PFSK-1 (cell line): Measurements from ENCODE around the gene NTM.

ENCODE experiments used
- POLR2AphosphoS5 ChIP-seq: IDR thresholded peaks from 2 replicates; pipeline ENCODE4 v1.6.1; 2012; ENCODE audit warnings: low read depth, mild to moderate bottlenecking, control low read depth, low read length, moderate library complexity
- TF ChIP-seq, protein P1 (sequence below), 2 experiments: IDR thresholded peaks; 2 replicates each; pipeline versions ENCODE4 v1.6.1 to v1.8.0; 2011 to 2012; ENCODE audit warnings: low read depth in 2 of 2, low read length in 2 of 2, control low read depth in 1 of 2, inconsistent platforms in 1 of 2, mild to moderate bottlenecking in 1 of 2, moderate library complexity in 1 of 2; ENCODE audit not compliant: insufficient read depth in 1 of 2

DNA sequence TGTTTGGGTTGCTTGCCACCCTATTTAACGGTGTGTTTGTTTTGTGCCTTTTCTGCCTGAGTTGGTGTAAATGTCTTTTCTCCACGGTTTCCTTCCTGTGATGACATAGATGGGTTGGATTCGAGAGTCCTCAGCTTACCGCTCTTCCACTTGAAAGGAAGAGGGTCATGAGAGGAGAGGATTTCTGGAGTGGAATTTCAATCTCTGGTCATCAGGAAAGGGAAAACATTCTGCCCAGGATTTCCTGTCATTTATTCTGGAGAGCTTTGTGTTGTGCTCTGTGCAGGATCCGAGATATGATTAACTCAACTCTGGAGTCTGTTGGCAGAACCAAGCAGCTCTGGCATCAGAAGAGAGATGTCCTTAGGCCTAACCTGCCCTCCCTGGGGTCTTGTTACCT is 605.2 kb downstream of the NTM start:
- TF ChIP-seq POLR2AphosphoS5 = no peak
- TF ChIP-seq, protein P1, sequence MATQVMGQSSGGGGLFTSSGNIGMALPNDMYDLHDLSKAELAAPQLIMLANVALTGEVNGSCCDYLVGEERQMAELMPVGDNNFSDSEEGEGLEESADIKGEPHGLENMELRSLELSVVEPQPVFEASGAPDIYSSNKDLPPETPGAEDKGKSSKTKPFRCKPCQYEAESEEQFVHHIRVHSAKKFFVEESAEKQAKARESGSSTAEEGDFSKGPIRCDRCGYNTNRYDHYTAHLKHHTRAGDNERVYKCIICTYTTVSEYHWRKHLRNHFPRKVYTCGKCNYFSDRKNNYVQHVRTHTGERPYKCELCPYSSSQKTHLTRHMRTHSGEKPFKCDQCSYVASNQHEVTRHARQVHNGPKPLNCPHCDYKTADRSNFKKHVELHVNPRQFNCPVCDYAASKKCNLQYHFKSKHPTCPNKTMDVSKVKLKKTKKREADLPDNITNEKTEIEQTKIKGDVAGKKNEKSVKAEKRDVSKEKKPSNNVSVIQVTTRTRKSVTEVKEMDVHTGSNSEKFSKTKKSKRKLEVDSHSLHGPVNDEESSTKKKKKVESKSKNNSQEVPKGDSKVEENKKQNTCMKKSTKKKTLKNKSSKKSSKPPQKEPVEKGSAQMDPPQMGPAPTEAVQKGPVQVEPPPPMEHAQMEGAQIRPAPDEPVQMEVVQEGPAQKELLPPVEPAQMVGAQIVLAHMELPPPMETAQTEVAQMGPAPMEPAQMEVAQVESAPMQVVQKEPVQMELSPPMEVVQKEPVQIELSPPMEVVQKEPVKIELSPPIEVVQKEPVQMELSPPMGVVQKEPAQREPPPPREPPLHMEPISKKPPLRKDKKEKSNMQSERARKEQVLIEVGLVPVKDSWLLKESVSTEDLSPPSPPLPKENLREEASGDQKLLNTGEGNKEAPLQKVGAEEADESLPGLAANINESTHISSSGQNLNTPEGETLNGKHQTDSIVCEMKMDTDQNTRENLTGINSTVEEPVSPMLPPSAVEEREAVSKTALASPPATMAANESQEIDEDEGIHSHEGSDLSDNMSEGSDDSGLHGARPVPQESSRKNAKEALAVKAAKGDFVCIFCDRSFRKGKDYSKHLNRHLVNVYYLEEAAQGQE (IDR thresholded peaks at IDR 0.05; ENCODE audit: insufficient read depth in 1 of 2, low read depth in 2 of 2, low read length in 2 of 2) = no peak
